Common myeloid progenitor, CD34-positive (primary cell): Measurements from ENCODE around the gene MAPK6.

Source experiments
- CTCF ChIA-PET: fragments of 350-600 bp; sonication (Branson Sonifier 250); formaldehyde crosslinking; loops from one replicate; lab custom pipeline; 2021; ENCODE audit warnings: antibody characterized with exemption; lab: Charles Lee
- POLR2A ChIA-PET: fragments of 350-600 bp; sonication (Branson Sonifier 250); formaldehyde crosslinking; loops from one replicate; lab custom pipeline; 2021; ENCODE audit warnings: antibody characterized with exemption; lab: Charles Lee
- DNase-seq, 3 donors: peaks; one replicate each; pipeline versions ENCODE4 v3.0.0 to v3.0.0-alpha.2; 2013
- H3K27ac ChIP-seq, 2 experiments: 1 replicate in 1 of 2; 2 replicates in 1 of 2; pipeline ENCODE4 v1.7.0; 2013; ENCODE audit warnings: inconsistent platforms in 2 of 2, low read length in 2 of 2, mild to moderate bottlenecking in 2 of 2, low read depth in 1 of 2, moderate library complexity in 1 of 2; ENCODE audit not compliant: severe bottlenecking in 2 of 2, insufficient read depth in 1 of 2, poor library complexity in 1 of 2
- H3K27me3 ChIP-seq, 5 experiments: replicated peaks in 2 of 5; 1 replicate in 3 of 5; 2 replicates in 2 of 5; pipeline versions ENCODE4 v1.6.1 to v1.7.0; 2013; ENCODE audit warnings: low read length in 4 of 5, mild to moderate bottlenecking in 2 of 5, moderate library complexity in 2 of 5, inconsistent platforms in 1 of 5; ENCODE audit not compliant: insufficient read depth in 5 of 5, control insufficient read depth in 4 of 5
- H3K36me3 ChIP-seq, 4 experiments: 1 replicate in 2 of 4; 2 replicates in 2 of 4; pipeline versions ENCODE4 v1.6.1 to v1.7.0; 2013; ENCODE audit warnings: low read length in 3 of 4, control low read depth in 1 of 4, mild to moderate bottlenecking in 1 of 4; ENCODE audit not compliant: control insufficient read depth in 4 of 4, insufficient read depth in 4 of 4
- H3K4me1 ChIP-seq, 4 experiments: 1 replicate in 3 of 4; 2 replicates in 1 of 4; pipeline versions ENCODE4 v1.6.1 to v1.7.1; 2013; ENCODE audit warnings: low read length in 3 of 4, mild to moderate bottlenecking in 3 of 4, control low read depth in 1 of 4, inconsistent platforms in 1 of 4, moderate library complexity in 1 of 4; ENCODE audit not compliant: control insufficient read depth in 4 of 4, insufficient read depth in 4 of 4; ENCODE audit errors: control extremely low read depth in 1 of 4
- H3K4me3 ChIP-seq, 7 experiments: 1 replicate in 4 of 7; 2 replicates in 3 of 7; pipeline versions ENCODE4 v1.5.1 to v1.7.0; 2013; ENCODE audit warnings: mild to moderate bottlenecking in 7 of 7, low read length in 6 of 7, moderate library complexity in 6 of 7, inconsistent platforms in 2 of 7, low read depth in 2 of 7, control low read depth in 1 of 7; ENCODE audit not compliant: insufficient read depth in 4 of 7, control insufficient read depth in 1 of 7; ENCODE audit errors: extremely low read depth in 1 of 7
- H3K9me3 ChIP-seq, 5 experiments: 1 replicate in 4 of 5; 2 replicates in 1 of 5; pipeline versions ENCODE4 v1.6.1 to v1.7.1; 2013; ENCODE audit warnings: low read length in 4 of 5, mild to moderate bottlenecking in 2 of 5, inconsistent platforms in 1 of 5, low read depth in 1 of 5, moderate library complexity in 1 of 5; ENCODE audit not compliant: control insufficient read depth in 4 of 5, insufficient read depth in 2 of 5; ENCODE audit errors: control extremely low read depth in 1 of 5
- WGBS: methylation state at CpG from one replicate; pipeline ENCODE4 v1.1.5; 2013; ENCODE audit not compliant: insufficient coverage; 5-methylcytosine and 5-hydroxymethylcytosine counted together

Gene MAPK6

GRCh38 chr15:52115598-52116427 lies 96.8 kb downstream of the MAPK6 start:
- Histone ChIP-seq H3K27me3 (peaks cover 0 to 8% (median 0%) of the 10 kb centered on the region in 5 experiments), H3K27ac (no peak overlapping the region), H3K4me1 (peaks cover 5 to 25% (median 12%) of the 10 kb centered on the region in 4 experiments), H3K36me3 (peaks cover 0 to under 1% (median 0%) of the 10 kb centered on the region in 4 experiments), H3K9me3 (no peaks in the 10 kb centered on the region), H3K4me3 (no peak overlapping the region)
- POLR2A ChIA-PET, result no interaction called here
- peak in 1 of 3 donors; percentile 42 for DNase-seq
- CTCF ChIA-PET, result interaction anchor here (1.0 to 5.1 kb wide), 3 partner anchors 9 to 22 kb away, joined by 3 to 25 read pairs (median 4); no protein-coding TSS in a partner anchor
- 92% methylated on average over 2 of the region's 9 CpGs for WGBS
